AG08396 (cell line): Measurements from ENCODE around the gene ASCC3.
A peak's percentile ranks its signal among the peaks of the same experiment; 100 is the strongest.
"Not testable (repeated sequence)": the region's sequence is repeated elsewhere in the genome, so short reads cannot be mapped to it uniquely, and the experiment has no call there.

Experiments
- DNase-seq: peaks from one replicate; pipeline ENCODE4 v3.0.0; 2012; ENCODE audit warnings: low spot score, mixed read lengths

Gene ASCC3

DNA sequence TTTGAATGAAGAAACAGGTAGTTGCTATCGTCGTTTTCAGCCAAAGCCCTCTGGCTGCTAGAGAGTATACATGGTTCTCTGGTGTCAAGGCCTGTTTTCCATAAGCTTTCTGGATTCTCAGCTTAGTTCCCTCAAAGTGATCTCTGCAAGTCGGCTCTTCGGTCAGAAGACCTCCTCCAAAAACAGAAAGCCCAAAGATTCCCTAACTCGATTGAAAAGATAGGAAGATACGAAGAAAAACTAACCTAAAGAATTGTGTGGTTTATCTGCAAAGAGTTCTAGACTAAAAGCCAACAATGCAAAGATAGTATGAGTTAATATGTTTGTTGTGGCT lies 545 bp upstream of the ASCC3 start:
- DNase-seq, result peak; percentile 7

DNA sequence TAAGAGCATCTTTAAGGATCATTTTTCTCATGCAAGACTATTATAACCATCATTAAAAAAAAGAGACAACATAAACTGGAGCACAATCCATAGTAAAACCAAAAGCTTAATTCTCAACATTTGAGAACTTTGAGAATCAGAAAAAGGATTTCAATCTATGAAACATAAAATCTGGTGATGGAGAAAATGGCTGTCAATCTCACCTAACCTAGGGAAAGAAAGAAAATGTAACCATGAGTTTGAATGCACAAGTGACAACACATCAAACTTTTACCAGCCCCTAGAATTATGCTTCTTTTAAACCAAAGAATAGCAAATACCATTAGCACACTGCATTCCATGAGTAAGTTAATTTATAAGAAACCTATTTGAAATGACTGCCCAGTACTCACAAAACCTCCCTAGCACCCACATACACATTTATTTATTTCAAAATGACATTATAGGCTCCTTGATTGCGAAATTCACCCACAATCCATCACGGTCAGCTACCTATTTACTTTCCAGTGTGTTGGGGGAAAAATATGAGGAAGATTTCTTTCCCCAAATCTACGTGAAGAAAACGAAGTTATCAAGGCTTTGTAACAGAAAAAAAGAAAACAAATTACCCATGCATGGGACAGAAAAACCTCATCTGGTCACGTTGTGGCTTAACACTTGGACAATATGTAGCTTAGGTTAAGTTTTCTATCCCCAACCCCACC lies 828 bp downstream of the ASCC3 start:
- no peak for DNase-seq

DNA sequence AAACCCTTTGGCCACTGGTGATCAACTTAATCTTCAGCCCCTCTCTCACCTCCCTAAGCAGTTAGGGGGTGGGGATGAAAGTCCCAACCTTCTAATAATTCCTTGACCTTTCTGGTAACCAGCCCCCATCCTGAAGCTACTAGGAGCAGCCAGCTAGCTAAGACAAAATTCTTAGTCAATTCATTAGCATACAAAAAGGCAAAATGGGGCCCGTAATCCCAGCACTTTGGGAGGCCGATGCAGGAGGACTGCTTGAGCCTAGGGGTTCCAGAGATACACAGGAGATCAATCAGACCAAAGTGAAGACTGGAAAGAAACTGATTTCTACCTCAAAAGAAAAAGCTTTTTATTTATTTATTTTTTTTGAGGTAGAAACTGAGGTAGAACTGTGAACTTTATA lies 1.8 kb downstream of the ASCC3 start:
- DNase-seq, result no peak

DNA sequence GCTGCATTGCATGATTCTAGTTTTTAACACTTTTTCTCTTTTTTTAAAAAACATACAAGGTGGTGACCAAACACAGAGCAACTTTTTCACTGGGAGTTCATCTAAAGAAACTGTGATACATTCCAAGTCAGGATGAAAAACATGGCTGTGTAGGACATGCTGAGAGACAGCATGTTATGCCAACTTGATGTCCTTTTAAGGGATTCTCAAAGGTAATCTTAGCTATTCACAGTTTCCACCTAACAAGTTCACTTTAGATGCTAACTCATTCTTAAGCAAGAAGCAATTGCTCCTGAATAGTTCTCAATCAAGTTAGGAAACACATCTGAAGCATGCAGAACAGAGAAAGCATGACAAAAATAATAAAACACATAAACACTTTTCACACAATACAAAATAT lies 3.3 kb downstream of the ASCC3 start:
- DNase-seq, result no peak

DNA sequence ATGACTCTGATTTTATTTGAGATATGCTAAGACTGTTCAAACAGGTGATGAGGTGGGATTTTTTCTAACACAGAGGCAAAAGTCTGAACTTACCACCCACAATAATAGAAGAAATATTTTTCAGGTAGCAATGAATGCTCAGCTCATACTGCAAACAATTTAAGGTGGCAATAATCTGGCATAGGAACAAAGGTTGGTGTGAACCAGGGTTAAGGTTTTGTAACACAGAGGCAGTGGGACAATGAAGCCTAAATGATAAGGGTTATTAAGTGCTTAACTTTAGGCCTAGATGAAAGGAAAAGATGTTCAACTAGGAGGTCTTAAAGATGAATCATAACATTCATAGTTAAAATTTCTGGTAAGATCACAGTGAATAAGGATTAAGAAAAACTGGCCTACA lies 4.9 kb downstream of the ASCC3 start:
- DNase-seq, result no peak

DNA sequence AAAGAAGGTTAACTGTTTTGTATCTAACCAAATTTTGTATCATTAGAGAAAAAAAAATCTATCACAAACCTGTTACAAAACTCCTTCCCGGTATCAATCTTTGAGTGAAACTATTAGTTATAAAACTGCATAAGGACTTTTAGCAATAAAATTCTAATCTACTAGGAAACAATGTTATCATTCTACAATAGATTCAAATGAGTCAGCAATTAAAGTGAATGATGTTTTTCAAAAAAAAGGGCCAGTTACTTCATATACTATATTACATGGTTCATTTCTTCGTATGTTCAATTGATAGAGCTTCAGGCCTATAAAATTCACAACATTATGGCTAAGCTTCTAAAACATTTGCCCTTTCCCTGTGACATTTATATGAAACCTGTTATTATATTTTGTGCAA lies 15.6 kb downstream of the ASCC3 start:
- no peak for DNase-seq

DNA sequence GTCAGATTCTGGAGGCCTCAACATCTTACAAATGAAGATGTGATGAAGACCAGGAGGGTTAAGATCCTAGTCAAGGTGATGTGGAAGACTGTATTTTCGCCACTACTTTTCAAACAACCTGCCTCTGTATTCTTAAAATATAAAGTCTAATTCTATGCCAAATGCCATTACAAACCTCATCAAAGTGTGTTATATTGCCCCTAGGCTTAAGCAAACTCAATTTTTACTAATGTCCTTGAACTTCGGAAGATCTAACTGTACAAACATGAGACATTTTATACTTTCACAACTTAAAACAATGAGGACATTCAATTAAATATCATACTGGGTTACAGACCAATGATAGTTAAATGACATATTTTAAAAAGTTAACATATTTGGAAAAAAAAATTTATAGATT lies 19.1 kb downstream of the ASCC3 start:
- DNase-seq, result no peak

DNA sequence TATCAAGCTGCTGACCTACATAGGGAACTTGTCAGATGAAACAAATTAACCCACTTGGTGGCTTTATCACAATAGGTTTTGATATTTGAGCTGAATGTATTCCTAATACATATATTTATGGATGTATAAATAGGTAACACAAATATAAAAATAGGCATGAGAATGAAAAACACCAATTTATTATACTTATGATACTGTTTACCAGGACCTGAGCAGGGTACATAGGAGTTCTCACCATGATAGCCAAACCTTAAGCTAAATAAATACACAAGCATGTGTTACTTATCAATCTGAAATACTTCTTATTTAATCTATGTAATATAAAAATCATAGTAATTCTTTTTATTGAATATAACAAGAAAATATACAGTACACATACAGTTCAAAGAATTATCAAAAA lies 25.0 kb downstream of the ASCC3 start:
- no peak for DNase-seq

DNA sequence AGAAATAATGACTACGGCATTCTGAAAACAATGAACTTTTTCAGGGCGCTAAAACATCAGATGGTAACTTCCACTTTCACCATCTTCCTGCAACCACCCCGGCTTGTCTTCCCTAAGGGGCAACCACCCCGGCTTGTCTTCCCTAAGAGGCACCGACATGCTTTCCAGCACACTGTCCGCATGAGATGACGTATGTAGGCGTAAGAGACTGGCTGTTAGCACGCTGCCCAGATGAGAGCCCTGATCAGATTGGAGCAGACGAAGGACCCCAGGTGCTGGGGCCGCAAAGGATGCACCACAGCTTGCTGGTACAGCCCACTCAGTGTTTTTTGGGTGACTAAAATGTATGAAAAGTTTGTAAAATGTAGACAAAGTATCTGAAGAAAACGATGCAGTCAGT lies 29.3 kb downstream of the ASCC3 start:
- DNase-seq, result no peak

DNA sequence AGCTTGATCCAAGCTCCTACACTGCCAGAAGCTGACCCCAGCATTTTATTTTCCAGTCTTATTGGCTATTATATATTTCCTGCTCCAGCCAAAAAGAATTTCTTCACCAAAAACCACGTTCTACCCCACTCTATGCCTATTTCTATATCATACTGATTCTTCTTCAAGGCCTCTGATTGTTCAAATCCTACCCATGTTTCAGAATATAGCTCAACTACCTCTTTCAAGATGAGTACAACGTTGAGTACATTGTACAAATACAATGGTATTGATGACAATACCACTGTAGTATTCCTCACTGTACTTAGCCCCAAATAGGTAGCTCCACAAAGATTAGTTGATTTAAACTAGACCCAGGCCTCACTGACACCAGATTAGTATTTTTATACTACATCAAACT lies 31.0 kb downstream of the ASCC3 start:
- DNase-seq, result no peak

DNA sequence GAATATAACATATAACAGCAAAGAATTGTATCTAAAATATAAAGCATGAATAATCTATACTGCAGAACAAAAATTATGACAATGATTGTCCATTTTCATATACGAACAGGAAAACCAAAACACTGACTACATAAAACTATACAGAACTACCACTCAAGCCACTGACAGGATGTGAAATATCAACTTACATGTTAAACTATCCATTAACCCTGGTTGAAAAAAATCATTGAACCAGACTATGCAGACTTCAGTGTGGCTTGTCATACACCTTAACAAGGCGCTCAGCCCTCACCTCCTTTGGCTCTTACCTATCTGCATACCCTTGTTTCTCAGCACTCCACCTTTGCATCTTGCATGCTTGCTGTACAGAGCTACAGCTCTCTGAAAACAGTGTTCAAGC lies 34.9 kb downstream of the ASCC3 start:
- DNase-seq, result no peak

DNA sequence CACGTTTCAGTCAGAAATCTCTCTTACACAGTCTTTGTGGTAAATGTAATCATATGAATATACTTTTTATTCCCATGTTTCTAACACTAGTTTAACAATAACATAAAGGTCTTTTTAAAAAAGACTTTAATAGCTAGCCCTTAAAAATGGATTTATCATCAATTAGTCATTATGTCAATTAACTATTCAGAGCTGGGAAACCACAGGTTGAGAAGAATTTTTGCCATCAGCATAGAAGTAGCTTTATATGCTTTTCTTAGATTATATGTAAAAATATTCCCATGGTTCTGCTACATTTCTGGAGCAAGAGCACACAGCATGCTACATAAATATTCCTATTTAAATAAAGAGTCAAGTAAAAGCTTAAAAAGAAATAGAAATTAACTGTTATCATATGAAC lies 35.5 kb downstream of the ASCC3 start:
- no peak for DNase-seq

DNA sequence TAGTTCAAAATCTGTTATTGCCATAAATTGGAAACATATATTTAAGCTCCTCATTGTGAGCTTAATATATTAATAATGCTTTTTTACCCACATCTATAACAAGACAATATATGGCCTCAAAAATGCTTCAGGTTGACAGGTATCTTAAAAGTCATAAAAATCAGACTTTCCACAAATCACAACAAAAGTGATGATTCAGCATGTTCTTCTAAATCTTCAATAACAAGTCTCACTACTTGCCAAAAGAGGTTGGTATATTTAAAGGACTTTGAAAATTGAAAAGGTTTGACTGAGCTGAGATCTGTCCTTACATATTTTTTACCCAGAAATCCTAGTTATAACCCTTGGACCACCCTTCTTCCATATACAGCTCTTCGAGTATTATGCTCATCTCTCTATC lies 41.7 kb downstream of the ASCC3 start:
- no peak for DNase-seq

DNA sequence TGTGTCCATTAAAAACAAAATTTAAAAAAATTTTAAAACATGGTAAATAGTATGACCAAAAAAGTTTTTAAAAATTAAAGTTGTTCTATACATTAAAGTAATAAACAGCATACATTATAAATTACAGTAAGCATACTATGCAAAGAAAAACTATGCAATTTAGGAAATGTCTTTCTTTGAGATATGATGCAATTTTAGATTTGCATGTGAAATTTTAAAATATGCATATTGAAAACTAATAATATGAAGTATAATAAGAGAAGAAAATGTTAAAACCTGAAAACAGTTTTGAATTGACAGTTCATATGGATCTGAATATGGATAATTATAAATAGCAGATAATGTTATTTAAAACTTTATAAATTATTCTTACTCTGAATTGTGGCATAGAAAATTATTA lies 43.1 kb downstream of the ASCC3 start:
- DNase-seq, result no peak

DNA sequence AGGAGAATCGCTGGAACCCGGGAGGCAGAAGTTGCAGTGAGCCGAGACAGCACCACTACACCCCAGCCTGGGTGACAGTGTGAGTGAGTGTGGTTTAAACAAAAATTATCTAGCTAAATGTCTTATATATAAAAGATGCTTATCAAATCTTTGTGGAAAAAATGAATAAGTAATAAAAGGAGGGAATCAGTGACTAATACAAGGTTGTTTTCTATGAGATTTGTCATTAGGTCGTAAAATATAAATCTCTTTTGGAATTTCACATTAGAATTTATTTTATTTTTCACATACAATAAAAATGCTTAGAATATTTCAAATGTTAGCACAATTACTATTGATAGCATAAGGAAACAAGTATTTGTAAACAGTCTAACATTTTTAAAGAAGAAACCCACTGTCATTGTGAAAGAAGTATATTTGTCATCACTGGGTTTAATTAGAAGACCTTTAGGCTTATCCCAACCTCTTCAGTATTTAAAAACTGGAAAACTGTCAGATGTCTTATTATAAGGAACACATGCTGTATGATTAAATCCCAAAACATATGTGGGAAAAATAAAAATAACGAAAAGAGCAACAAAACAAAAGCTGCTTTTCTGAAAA lies 47.1 kb downstream of the ASCC3 start:
- no peak for DNase-seq

DNA sequence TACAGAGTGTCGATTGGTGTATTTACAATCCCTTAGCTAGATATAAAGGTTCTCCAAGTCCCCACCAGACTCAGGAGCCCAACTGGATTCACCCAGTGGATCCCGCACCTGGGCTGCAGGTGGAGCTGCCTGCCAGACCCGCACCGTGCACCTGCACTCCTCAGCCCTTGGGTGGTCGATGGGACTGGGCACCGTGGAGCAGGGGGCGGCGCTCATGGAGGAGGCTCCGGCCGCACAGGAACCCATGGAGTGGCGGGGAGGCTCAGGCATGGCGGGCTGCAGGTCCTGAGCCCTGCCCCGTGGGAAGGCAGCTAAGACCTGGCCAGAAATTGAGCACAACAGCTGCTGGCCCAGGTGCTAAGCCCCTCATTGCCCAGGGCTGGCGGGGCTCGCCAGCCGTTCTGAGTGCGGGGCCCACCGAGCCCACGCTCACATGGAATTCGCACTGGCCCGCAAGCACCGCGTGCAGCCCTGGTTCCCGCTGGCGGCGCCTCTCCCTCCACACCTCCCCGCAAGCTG lies 52.0 kb downstream of the ASCC3 start:
- not testable (repeated sequence) for DNase-seq

DNA sequence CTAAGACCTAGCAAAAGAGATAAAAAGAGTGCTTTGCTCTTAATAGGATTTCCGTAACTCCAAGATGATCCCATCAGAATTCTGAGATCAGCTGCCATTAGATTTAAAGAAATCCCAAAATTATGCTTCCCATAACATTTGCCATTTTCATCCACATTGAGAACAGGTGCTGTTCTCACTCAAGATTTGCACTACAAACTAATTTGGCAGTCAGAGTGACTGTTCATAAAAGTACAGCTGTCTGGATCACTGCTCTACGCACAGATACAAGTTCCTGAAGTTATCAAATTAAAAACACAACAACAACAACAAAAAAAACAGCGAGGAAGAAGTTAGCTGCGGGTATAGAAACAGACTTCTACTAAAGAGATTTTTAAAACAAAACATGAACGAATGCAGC lies 58.1 kb downstream of the ASCC3 start:
- no peak for DNase-seq

DNA sequence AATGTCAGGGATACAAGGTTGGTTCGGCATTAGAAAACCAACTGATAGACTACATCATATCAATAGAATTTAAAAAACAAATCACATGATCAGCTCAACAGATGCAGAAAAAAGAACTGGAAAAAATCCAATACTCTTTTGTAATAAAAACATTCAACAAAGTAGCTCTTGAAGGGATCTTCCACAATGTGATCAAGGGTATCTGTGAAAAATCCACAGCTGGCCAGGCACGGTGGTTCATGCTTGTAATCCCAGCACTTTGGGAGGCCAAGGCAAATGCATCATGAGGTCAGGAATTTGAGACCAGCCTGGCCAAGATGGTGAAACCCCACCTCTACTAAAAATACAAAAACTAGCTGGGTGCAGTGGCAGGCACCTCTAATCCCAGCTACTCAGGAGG lies 63.1 kb downstream of the ASCC3 start:
- no peak for DNase-seq

DNA sequence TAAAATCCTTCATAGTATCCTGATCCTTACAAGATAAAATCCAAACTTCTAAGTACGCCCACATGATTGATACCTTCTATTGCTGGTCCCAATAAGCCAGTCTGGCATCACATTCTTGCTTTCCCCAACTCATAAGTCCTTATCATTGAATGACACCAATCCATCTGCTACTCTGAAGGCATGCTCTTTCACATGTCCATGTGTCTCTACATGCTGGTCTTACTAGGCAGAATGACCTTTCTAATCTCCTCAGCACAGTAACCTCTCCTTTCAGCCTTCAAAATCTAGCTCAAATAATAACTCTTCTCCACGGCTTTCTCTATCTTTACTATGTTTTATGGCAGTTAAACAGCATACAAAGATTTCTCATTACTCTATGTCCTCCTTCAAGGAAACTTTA lies 71.1 kb downstream of the ASCC3 start:
- DNase-seq, result no peak

DNA sequence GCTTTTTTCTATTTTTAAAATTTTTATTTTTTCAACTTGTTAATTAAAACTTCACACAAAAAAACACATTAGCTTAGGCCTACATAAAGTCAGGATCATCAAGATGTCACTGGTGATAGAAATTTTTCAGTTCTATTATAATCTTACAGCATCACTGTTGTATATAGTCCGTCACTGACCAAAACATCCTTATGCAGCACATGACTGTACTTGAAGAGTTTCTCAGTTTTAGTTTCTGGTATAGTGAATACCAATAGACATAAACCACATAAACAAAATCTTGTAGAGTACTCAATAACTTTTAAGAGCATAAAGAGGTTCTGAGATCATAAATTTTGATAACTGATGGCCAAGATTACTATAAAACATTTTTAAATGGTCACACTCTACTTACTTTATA lies 71.8 kb downstream of the ASCC3 start:
- DNase-seq, result no peak

DNA sequence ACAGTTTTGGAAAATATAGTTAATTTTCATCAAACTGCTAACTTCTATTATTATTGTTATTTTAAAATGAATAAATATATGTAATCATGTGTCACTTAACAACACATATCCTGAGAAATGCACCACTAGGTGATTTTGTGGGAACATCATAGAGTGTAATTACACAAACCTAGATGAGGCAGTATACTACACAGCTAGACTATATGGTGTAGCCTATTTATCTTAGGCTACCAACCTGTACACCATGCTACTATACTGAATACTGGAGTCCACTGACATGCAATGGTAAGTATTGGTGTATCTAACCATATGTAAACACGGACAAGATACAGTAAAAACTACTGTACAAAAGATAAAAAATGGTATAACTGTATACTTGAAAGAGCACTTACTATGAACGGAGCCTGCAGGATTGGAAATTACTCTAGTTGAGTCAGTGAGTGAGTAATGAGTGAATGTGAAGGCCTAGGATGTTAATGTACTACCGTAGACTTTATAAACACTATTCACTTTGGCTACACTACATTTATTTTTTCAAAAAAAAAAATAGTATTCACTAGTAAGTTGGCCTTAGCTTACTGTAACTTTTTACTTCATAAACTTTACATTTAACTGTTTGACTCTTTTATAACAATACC lies 72.4 kb downstream of the ASCC3 start:
- DNase-seq, result peak; percentile 2

DNA sequence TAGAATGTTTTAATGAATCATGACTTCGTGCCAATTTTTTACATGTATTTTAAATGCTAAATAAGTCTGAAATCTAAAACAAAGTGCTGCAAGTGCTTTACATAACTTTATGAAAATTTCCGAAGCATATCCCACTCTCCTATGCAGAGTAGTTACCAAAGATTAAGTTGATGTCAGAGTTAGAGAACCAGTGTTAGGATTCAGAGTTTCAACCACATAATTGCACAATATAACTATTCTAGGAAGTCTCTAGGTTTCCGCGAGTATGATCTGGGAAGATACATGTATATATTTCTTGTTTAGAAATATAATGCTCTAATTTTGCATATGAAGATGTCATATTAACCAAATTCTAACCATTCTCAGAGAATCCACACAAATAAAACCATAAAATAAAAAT lies 74.8 kb downstream of the ASCC3 start:
- DNase-seq, result no peak

DNA sequence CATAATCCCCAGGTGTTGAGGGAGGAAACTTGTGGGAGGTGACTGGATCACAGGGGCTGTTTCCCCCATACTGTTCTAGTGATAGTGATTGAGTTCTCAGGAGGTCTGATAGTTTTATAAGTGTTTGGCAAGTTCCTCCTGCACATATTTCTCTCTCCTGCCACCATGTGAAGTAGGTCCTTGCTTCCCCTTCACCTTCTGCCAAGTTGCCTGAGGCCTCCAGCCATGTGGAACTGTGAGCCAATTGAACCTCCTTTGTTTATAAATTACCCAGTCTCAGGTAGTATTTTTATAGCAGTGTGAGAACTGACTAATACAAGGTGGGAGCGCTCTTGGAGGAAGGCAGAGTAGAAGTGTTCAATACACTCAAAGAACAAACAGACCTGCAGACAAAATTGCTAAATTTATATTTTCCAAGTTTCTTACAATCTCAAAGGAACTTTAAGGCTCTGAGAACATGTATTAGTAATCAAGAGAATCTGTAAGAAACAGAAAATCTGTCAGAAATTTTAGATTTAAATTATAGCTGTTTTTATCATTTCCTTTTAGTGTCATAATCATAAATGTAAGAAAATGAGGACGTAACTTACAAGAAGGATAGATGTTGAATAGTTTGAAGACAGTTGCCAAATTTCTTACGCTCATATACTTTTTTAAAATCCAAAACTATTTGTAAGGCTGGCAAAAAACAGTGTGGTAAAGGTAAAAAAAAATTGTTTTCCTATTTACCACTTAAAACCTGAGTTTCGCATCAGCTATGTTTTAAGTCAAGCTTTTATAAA lies 77.7 kb downstream of the ASCC3 start:
- no peak for DNase-seq
